RKO (cell line): Measurements from ENCODE around the gene TAF5L.
A peak's percentile ranks its signal among the peaks of the same experiment; 100 is the strongest.
"Not testable (repeated sequence)": the region's sequence is repeated elsewhere in the genome, so short reads cannot be mapped to it uniquely, and the experiment has no call there.

Experiments used
- DNase-seq: peaks from one replicate; pipeline ENCODE4 v3.0.0-alpha.2; 2016; ENCODE audit warnings: low spot score

Gene TAF5L

GRCh38 chr1:229567109-229567868 is 58.6 kb downstream of the TAF5L start:
- DNase-seq: no peak

GRCh38 chr1:229563701-229564100 is 62.2 kb downstream of the TAF5L start:
- DNase-seq: no peak

GRCh38 chr1:229563241-229563640 is 62.7 kb downstream of the TAF5L start:
- no peak for DNase-seq

- no peak for DNase-seq
These were observed 63.2 kb downstream of the TAF5L start for GRCh38 chr1:229562686-229563085.

- no peak for DNase-seq
These were observed 64.8 kb downstream of the TAF5L start for GRCh38 chr1:229561141-229561540.

- not testable (repeated sequence) for DNase-seq
These were observed 65.8 kb downstream of the TAF5L start for GRCh38 chr1:229560124-229560523.

GRCh38 chr1:229559336-229559801 is 66.6 kb downstream of the TAF5L start:
- peak; percentile 16 for DNase-seq

- DNase-seq: peak; percentile 96
These were observed 67.2 kb downstream of the TAF5L start, which contains the start of gene ABCB10 for GRCh38 chr1:229558460-229559335. TSS of gene ABCB10 (minus strand) at chr1:229558707. CDS start at chr1:229558652, 55 bp downstream.

- DNase-seq: peak; percentile 37
These were observed 68.0 kb downstream of the TAF5L start for GRCh38 chr1:229557913-229558414.

- DNase-seq: peak; percentile 52
These were observed 68.6 kb downstream of the TAF5L start for GRCh38 chr1:229557200-229557850.

GRCh38 chr1:229554886-229555621 is 70.9 kb downstream of the TAF5L start:
- no peak for DNase-seq

- DNase-seq: no peak
These were observed 72.2 kb downstream of the TAF5L start for GRCh38 chr1:229553621-229554130.

GRCh38 chr1:229552732-229553131 is 73.2 kb downstream of the TAF5L start:
- no peak for DNase-seq

- no peak for DNase-seq
These were observed 74.9 kb downstream of the TAF5L start for GRCh38 chr1:229550812-229551567.

- DNase-seq: no peak
These were observed 78.4 kb downstream of the TAF5L start for GRCh38 chr1:229547542-229547941.

GRCh38 chr1:229544587-229544986 is 81.3 kb downstream of the TAF5L start:
- no peak for DNase-seq
